GM18868 (cell line): ENCODE measurements around the gene RGS9.
"Not testable (repeated sequence)": the region's sequence is repeated elsewhere in the genome, so short reads cannot be mapped to it uniquely, and the experiment has no call there.

Experiments used
- ATAC-seq: cut with Tn5 transposase; IDR thresholded peaks from one replicate; pipeline ENCODE4 v1.9.1; 2021; ENCODE audit warnings: mild to moderate bottlenecking, moderate library complexity; ENCODE audit not compliant: unreplicated experiment

The RGS9 gene

GRCh38 chr17:65155622-65156021, 18.5 kb downstream of the RGS9 start:
- ATAC-seq, result peak; percentile 54

DNA sequence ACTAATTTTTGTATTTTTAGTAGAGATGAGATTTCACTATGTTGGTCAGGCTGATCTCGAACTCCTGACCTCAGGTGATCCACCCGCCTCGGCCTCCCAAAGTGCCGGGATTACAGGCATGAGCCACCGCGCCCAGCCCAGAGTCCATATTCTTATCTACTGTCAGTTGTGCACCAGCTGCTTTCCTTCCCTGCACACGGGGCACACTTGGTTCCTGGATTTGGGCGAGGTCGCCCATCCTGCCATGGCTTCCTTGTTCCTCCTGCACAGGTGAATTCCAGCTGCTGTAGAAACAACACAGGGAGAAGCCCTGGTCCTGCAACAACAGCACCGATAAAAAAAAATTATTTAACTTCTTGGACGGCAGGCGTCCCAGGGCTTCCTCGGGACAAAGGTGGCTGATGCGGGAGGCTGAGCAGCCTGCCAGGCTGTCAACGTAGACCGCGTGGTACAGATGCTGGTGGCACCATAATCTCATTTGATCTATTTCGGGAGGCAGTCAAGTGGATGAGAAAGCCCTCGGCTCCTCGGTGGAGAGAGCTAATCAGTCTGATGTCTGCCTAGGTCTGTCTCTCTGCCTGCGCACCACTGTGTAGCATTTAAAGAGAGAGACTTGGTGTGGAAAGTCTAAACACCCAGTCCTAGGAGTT, 19.1 kb downstream of the RGS9 start:
- no peak for ATAC-seq

DNA sequence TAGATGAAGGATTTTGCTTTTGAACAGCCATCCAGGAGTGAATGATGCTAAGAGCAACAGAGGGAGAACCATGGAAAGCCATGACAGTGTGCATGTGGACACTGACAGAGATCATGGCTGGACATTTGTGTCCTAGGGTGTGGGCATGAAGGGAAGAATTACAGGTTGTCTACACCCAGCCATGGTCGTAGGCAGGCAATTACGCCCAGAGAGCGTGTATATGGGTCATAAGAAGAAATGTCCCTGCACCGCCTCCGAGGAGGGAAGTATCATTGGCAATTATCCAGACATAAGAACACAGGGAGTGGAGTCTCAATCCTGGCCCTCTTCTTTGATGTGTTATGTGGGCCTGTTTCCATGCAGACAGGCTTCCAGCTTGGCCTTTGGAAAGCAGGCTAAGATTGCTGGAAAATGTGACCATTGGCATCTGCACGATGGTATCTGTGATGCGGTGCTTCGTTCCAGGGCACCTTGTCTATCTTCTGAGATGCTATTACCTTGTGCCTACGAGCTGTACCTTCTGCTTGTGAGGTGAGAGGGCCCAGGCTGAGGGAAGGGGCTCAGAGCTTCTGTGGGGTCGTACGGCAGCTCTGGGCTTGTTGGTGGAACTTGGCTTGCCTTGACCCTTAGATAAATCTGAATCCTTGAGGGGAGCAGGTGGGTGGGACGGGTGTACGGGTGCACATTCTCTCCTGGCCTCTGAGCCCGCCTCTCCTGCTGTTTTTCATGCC, 19.8 kb downstream of the RGS9 start:
- ATAC-seq, result no peak

GRCh38 chr17:65158041-65158440, 20.9 kb downstream of the RGS9 start:
- no peak for ATAC-seq

GRCh38 chr17:65158622-65159021, 21.5 kb downstream of the RGS9 start:
- ATAC-seq, result no peak

DNA sequence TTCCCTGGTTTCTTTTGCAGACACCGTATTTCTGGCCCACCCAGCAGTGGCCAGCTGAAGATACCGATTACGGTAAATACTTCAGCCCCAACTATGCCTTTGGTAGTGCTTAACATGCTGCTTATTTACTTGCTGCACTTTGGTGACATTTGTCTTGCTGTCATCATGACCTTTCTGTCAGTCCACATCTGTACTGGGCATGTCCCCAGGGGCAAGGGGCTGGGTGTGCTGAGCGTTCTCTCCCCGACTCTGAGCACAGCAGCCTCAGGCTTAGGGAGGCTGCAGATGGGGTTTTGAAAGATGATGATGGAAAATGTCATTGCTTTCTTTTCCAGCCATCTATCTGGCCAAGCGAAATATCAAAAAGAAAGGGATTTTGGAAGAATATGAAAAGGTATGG, 23.3 kb downstream of the RGS9 start:
- no peak for ATAC-seq

- peak; percentile 93 for ATAC-seq
Observed at GRCh38 chr17:65163990-65164495, 26.9 kb downstream of the RGS9 start.

DNA sequence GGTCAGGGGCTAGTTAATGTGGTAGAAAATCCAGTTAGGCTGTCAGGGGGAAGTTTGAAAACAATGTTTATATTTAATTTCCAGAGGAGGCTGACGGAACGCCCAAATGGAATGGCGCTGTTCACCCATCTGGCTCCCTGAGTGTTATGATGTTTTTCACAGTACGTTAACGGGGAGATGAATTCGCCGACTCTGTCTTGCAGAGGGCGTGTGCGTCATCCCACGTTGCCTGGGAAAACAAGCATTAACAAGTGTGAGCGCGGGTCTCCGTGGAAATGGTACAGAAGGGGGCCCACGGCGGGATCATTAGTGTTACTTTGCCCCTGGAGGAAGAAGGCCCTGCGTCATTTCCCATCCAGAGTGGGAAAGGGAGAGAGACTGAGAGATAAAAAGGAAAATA, 29.6 kb downstream of the RGS9 start:
- ATAC-seq, result no peak

- no peak for ATAC-seq
Observed at GRCh38 chr17:65167566-65167965, 30.4 kb downstream of the RGS9 start.

DNA sequence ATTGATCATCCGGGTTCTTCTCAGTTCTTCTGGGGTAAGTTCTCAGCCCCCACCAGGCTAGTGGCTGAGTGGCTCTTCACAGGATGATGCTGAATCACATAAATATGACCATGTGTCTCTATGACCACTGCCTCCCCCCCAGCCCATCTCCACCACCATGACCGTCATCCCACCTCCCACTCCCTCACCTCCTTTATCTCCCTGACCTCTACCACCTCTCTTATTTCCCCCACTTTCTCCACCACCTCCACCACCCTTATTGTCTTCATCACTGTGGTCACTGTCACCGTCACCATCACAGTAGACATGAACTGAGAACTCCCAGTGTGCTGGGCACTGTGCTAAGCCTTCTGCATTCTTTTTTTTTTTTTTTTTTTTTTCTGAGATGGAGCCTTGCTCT, 32.5 kb downstream of the RGS9 start:
- no peak for ATAC-seq

GRCh38 chr17:65170839-65171238, 33.7 kb downstream of the RGS9 start:
- ATAC-seq, result no peak

DNA sequence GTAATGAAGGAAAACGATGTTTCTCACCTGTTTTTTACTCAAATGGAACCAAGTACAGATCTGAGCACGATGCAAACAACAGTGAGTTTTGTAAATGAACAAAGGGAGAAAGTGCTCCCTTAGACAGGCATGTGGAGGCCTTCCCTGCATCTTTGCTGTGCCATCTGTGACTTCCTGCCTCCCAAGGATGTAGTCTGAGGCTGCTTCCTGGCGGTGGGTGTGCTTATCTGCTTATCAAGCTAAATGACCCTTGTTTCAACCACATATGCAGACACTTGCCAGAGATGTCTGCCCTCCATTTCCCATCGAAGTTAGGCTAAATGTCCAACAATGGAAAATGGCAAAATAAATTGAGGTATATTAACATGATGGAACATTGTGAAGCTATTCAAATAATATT, 34.6 kb downstream of the RGS9 start:
- ATAC-seq, result no peak

DNA sequence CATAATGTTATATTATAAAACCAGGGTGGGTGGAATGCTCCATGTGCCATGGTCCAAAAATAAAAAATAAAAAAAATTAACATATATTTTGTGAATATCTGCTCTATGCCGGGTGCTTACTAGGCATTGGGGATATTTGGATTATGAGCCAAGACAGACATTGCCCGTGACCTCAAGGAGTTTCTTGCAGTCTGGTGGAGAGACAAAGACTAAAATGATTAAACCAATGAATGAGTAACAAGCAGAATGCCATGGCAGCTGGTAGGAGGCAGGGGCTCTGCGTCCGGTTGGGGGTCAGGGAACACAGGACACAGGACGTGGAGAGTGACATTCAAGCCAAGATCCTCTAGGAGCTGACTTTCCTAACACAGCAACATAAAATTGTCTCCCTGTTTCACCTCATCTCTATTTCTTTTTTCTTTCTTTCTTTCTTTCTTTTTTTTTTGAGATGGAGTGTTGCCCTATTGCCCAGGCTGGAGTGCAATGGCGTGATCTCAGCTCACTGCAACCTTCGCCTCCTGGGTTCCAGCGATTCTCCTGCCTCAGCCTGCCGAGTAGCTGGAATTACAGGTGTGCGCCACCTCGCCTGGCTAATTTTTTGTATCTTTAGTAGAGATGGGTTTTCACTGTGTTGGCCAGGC, 35.4 kb downstream of the RGS9 start:
- ATAC-seq, result no peak

- ATAC-seq, result peak; percentile 68
Observed at GRCh38 chr17:65173284-65173793, 36.2 kb downstream of the RGS9 start.

- no peak for ATAC-seq
Observed at GRCh38 chr17:65173976-65174683, 37.0 kb downstream of the RGS9 start.

DNA sequence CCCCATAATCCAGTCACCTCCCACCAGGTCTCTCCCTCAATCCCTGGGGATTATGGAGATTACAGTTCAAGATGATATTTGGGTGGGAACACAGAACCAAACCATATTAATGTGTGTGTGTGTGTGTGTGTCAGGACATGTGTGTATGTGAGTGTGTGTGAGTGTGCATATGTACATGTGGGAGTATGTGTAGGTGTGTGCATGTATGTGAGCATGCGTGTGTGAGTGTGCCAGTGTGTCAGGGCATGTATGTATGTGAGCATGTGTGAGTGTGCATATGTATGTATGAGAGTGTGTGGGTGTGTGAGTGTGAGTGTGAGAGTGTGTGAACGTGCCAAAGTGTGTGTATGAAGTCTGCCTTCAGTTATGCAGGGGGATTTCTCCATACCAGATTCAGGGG, 37.8 kb downstream of the RGS9 start:
- no peak for ATAC-seq

DNA sequence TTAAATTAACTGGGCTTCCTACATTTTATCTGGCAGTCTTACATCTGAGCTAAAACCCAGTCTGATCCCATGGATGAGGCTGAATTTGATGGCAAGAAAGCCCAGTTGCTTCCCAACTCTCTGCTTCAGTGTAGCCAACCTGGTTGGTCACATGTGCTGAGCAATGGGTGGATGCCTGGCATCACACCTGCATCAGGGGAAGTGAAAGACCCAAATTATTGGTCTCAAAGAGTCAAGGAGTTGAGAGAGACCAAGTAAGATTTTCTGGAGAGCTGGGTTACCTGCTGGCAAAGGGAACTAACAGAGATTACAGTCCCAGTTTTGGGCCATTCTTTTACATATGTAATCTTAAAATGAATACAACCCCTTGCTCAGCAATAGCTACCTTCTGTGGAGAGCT, 38.8 kb downstream of the RGS9 start:
- ATAC-seq, result no peak

- no peak for ATAC-seq
Observed at GRCh38 chr17:65176646-65177409, 39.7 kb downstream of the RGS9 start.

GRCh38 chr17:65177901-65178300, 40.7 kb downstream of the RGS9 start:
- ATAC-seq, result no peak

DNA sequence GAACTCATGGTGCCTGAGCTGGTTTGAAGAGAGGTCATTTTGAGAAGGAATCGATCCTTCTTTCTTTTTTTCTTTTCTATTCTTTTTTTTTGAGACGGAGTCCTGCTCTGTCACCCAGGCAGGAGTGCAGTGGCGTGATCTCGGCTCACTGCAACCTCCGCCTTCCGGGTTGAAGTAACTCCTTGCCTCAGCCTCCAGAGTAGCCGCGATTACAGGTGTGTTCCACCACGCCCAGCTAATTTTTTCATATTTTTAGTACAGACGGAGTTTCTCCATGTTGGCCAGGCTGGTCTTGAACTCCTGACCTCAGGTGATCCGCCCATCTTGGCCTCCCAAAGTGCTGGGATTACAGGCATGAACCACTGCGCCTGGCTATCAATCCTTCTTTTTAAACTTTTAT, 43.1 kb downstream of the RGS9 start:
- ATAC-seq, result not testable (repeated sequence)
